K562 (cell line): ENCODE data around the gene OTULIN. TPM values are rescaled to one million over a fixed set of nuclear protein-coding genes. Genes with fewer than 3 reads are reported as not detected.

Source experiments
- CCNT2 ChIP-seq: IDR thresholded peaks from 2 replicates; pipeline ENCODE4 v1.6.1; 2011; ENCODE audit warnings: borderline replicate concordance, low read depth, mild to moderate bottlenecking, moderate library complexity, mixed read lengths, low read length; ENCODE audit not compliant: insufficient read length; ENCODE audit errors: extremely low read depth
- CREBBP ChIP-seq: IDR thresholded peaks from one replicate; pipeline ENCODE4 v1.6.1; 2012; ENCODE audit warnings: low read depth, mild to moderate bottlenecking, control low read depth, inconsistent platforms, low read length
- DACH1 ChIP-seq: fragments of 450-650 bp; IDR thresholded peaks from 2 replicates; pipeline ENCODE4 v1.6.1; 2018; ENCODE audit not compliant: partially characterized antibody
- ETV6 ChIP-seq, 3 experiments: fragments of 150-350 bp in 1 of 3; sonication (generic) in 1 of 3; formaldehyde crosslinking in 1 of 3; IDR thresholded peaks; 2 replicates each; pipeline versions ENCODE4 v1.6.1 to v1.8.0; 2014 to 2022; ENCODE audit warnings: borderline replicate concordance in 2 of 3, low read depth in 2 of 3, antibody characterized with exemption in 1 of 3, low read length in 1 of 3, mild to moderate bottlenecking in 1 of 3, missing genetic modification reagents in 1 of 3
- HMBOX1 ChIP-seq: sonication (generic); IDR thresholded peaks from 2 replicates; pipeline ENCODE4 v1.6.1; 2016
- HMG20B ChIP-seq: fragments of 250-450 bp; sonication (Bioruptor Pico); IDR thresholded peaks from 2 replicates; pipeline ENCODE4 v1.5.0; 2021; ENCODE audit warnings: mild to moderate bottlenecking
- ILF3 ChIP-seq: fragments of 450-650 bp; IDR thresholded peaks from 2 replicates; pipeline ENCODE4 v1.6.1; 2018; ENCODE audit warnings: antibody characterized with exemption, mild to moderate bottlenecking, moderate library complexity, borderline replicate concordance
- PCBP1 ChIP-seq: fragments of 200-400 bp; formaldehyde crosslinking; IDR thresholded peaks from 2 replicates; pipeline ENCODE4 v1.6.1; 2018; ENCODE audit warnings: mild to moderate bottlenecking, low read depth, low read length; ENCODE audit not compliant: poor library complexity, severe bottlenecking
- SIN3B ChIP-seq: fragments of 450-650 bp; IDR thresholded peaks from 2 replicates; pipeline ENCODE4 v1.6.1; 2017; ENCODE audit warnings: low read depth, mild to moderate bottlenecking, moderate library complexity
- TSHZ1 ChIP-seq: fragments of 250-450 bp; sonication (Bioruptor Pico); IDR thresholded peaks from 2 replicates; pipeline ENCODE4 v1.4.0; 2020; ENCODE audit warnings: mild to moderate bottlenecking, moderate library complexity
- ZKSCAN8 ChIP-seq: fragments of 200-800 bp; sonication (Bioruptor generic); IDR thresholded peaks from 2 replicates; pipeline ENCODE4 v1.6.1; 2016; ENCODE audit warnings: missing genetic modification characterization, missing compliant biosample characterization
- ZNF212 ChIP-seq: fragments of 450-650 bp; formaldehyde crosslinking; IDR thresholded peaks from 2 replicates; pipeline ENCODE4 v1.4.0; 2020; ENCODE audit warnings: mild to moderate bottlenecking
- ZNF644 ChIP-seq: fragments of 200-800 bp; sonication (Bioruptor generic); IDR thresholded peaks from 2 replicates; pipeline ENCODE4 v1.6.1; 2016; ENCODE audit warnings: low read depth, missing genetic modification characterization, missing compliant biosample characterization
- ZNF785 ChIP-seq: fragments of 250-450 bp; sonication (Bioruptor Pico); IDR thresholded peaks from 2 replicates; pipeline ENCODE4 v1.4.0; 2020; ENCODE audit warnings: mild to moderate bottlenecking
- ZNF79 ChIP-seq: fragments of 250-450 bp; sonication (Bioruptor Pico); IDR thresholded peaks from 2 replicates; pipeline ENCODE4 v1.4.0; 2020; ENCODE audit warnings: low read depth, mild to moderate bottlenecking, moderate library complexity
- polyA plus RNA-seq, 8 experiments: library from polyadenylated mRNA; depleted of rRNA in 4 of 8; stranded (reverse) in 5 of 8; unstranded in 3 of 8; fragments of >200 nt; fragmentation: Nextera tagmentation in 2 of 8; fragmentation: Illumina TruSeq in 1 of 8; extraction: Ambion mirVana in 2 of 8; extraction: Trizol in 1 of 8; gene quantifications; 2 replicates each; pipeline versions ENCODE4 v1.2.1 to v1.2.3, GENCODE V29; 2011 to 2014; ENCODE audit warnings: inconsistent platforms in 1 of 8, missing spikeins in 1 of 8
- total RNA-seq, 7 experiments: library from RNA; depleted of rRNA in 6 of 7; stranded (reverse); fragments of >200 nt in 6 of 7; fragmentation: Illumina TruSeq in 2 of 7; extraction: Trizol in 2 of 7; gene quantifications; 2 replicates each; pipeline versions ENCODE4 v1.2.1 to v1.2.3, GENCODE V29; 2011 to 2021; ENCODE audit warnings: low replicate concordance in 1 of 7
- TF ChIP-seq, protein P1 (sequence below): fragments of 250-450 bp; sonication (Bioruptor Pico); IDR thresholded peaks from 2 replicates; pipeline ENCODE4 v1.4.0; 2020; ENCODE audit warnings: mild to moderate bottlenecking, moderate library complexity, borderline replicate concordance
- TF ChIP-seq, protein P2 (sequence below): sonication (generic); formaldehyde crosslinking; IDR thresholded peaks from 2 replicates; pipeline ENCODE4 v1.8.1; 2023; ENCODE audit warnings: mild to moderate bottlenecking, missing genetic modification reagents, moderate library complexity

OTULIN gene
- total and polyA plus RNA-seq, 9 of the 15 experiments (the other 6 are each of a cell fraction or from before 2014, with no cell fraction given): 3.3 to 33.6 (median 20.1) TPM

DNA sequence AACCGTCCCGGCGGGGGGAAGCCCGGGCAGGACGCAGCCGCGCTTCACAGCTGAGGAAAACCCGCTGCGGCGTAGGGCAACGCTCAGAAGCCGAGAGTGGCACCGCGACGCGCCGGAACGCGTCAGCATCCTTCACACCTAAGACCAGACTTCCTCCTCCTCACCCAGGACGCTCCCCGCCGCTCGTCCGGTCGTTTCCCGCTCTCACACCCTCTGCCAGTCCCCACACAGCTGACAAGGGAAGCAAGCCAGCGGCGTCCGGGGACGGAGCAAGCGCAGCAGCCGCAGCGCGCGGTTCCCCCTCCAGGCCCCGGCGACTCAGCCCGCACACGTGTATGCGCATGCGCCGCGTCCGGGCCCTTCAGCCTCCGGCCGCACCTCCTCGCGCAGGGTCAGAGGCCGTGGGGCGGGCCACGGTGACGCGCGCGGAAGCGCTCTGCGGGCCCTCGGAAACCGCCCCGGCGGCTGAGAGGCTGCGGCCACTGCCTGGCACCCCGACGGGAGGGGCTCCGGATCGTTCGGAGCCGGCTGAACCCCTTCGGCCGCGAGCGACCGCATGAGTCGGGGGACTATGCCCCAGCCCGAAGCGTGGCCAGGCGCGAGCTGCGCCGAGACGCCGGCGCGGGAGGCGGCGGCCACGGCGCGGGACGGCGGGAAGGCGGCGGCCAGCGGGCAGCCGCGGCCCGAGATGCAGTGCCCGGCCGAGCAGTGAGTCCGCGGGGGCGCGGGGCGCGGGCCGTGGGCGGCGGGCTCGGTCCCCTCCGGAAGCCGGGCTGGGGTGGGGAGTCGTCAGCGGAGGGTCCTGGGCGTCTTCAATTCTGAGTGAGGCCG is at the start of gene OTULIN (continued):
- TF ChIP-seq HMBOX1 (no peak; the same call in 1 of the 2 replicates), HMG20B (CRISPR knock-in tag) (no peak), CCNT2 (peak; percentile 66), ZNF79 (no peak), ETV6 (IDR thresholded peaks at IDR 0.05; ENCODE audit: borderline replicate concordance in 1 of 2, low read depth in 2 of 2, low read length in 1 of 2) (no peak), ETV6 (CRISPR knock-in tag; IDR thresholded peaks at IDR 0.05; ENCODE audit: borderline replicate concordance) (no peak), SIN3B (peak; percentile 37; the same call in 1 of the 2 replicates), ILF3 (no peak), TSHZ1 (no peak), ZKSCAN8 (CRISPR knock-in tag) (no peak), CREBBP (no peak), ZNF212 (CRISPR knock-in tag) (no peak), PCBP1 (no peak), ZNF785 (CRISPR knock-in tag) (no peak), ZNF644 (tag) (no peak), DACH1 (peak; percentile 74)
- TF ChIP-seq, protein P1, sequence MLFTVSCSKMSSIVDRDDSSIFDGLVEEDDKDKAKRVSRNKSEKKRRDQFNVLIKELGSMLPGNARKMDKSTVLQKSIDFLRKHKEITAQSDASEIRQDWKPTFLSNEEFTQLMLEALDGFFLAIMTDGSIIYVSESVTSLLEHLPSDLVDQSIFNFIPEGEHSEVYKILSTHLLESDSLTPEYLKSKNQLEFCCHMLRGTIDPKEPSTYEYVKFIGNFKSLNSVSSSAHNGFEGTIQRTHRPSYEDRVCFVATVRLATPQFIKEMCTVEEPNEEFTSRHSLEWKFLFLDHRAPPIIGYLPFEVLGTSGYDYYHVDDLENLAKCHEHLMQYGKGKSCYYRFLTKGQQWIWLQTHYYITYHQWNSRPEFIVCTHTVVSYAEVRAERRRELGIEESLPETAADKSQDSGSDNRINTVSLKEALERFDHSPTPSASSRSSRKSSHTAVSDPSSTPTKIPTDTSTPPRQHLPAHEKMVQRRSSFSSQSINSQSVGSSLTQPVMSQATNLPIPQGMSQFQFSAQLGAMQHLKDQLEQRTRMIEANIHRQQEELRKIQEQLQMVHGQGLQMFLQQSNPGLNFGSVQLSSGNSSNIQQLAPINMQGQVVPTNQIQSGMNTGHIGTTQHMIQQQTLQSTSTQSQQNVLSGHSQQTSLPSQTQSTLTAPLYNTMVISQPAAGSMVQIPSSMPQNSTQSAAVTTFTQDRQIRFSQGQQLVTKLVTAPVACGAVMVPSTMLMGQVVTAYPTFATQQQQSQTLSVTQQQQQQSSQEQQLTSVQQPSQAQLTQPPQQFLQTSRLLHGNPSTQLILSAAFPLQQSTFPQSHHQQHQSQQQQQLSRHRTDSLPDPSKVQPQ (CRISPR knock-in tag): 0 out of 2 replicates have a peak, but pooled peaks have one; percentile 13
- TF ChIP-seq, protein P2, sequence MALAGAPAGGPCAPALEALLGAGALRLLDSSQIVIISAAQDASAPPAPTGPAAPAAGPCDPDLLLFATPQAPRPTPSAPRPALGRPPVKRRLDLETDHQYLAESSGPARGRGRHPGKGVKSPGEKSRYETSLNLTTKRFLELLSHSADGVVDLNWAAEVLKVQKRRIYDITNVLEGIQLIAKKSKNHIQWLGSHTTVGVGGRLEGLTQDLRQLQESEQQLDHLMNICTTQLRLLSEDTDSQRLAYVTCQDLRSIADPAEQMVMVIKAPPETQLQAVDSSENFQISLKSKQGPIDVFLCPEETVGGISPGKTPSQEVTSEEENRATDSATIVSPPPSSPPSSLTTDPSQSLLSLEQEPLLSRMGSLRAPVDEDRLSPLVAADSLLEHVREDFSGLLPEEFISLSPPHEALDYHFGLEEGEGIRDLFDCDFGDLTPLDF (CRISPR knock-in tag): peak; percentile 46; the same call in 1 of the 2 replicates
